ENCODE results near the gene IHH.

IHH gene

DNA sequence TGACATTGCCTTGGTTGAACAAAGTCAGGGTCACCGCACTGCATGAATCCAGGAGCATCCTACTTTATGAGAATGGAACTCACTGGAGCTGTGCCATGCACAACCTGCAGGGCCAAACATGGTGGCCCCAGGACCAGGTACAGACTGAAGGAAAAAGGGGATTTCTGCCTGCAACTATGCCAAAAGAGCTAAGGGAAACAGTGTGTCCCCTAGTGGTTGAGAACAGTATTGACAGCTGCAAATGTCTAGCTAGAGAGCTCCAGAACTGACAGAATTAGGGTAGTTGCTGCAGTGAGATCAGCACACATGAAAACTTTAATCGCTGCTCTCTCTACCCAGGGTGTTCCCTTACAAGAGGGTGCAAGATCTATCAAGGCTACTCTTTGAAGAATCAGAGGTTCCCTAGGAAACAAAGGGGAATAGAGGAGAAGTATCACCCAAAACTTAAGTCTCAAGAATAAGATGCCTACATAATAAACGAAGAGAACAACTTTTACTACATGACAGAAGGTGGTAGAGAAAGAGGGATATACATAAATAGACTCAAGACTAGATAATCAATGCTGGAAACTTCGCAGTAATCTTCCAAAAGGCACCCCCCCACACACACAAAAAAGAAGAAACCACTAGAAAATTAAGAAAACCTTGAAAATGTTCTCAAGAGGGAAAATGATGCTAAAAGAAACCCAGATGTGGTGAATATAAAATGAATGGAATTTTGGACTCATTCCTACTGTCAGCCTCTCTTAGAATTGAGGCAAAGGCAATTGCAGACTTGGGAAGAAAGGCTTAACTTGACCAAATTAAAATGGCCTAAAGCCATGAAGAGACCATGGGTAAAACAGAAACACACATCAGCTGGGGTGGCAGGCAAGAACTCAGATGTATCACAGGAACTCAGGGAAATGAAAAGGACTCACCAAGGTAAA, 43.6 kb upstream of the IHH start:
- no peak overlapping the region for H3K14ac ChIP-seq (ENCODE audit: low read length)
- no peaks in the 10 kb centered on the region for H3K9me3 ChIP-seq (replicated peaks in 1 of 2; ENCODE audit: control insufficient read depth in 2 of 2, insufficient read depth in 1 of 2, low read depth in 1 of 2, low read length in 2 of 2)
- H3K23ac ChIP-seq (ENCODE audit: low read depth, low read length, poor library complexity): no peak overlapping the region
- no peak overlapping the region for H3K4me2 ChIP-seq (ENCODE audit: insufficient read depth, low read length, poor library complexity, severe bottlenecking)
- no peak overlapping the region for H3K4ac ChIP-seq (ENCODE audit: low read length)
- no peak overlapping the region for H2BK120ac ChIP-seq (ENCODE audit: low read depth, low read length)
- H2BK12ac ChIP-seq (ENCODE audit: low read length): no peak overlapping the region
- no peak overlapping the region for H2BK15ac ChIP-seq (ENCODE audit: low read length)
- H3K4me3 ChIP-seq (ENCODE audit: low read length in 2 of 2): no peak overlapping the region
- no peaks in the 10 kb centered on the region for H3K27me3 ChIP-seq (ENCODE audit: control insufficient read depth in 3 of 3, insufficient read depth in 3 of 3, low read depth in 1 of 3, low read length in 3 of 3)
- WGBS, 2 donors (ENCODE audit: extremely low coverage in 2 of 2, insufficient read length in 2 of 2, insufficient replicate concordance in 1 of 2): no CpG with 5 or more reads among the region's 4 CpGs
- H3K9ac ChIP-seq (ENCODE audit: low read depth, low read length, poor library complexity): no peak overlapping the region
- no peak overlapping the region for H2BK5ac ChIP-seq (ENCODE audit: low read length)
- no peaks in the 10 kb centered on the region for H3K36me3 ChIP-seq (replicated peaks in 1 of 2; ENCODE audit: control insufficient read depth in 2 of 2, insufficient read depth in 2 of 2, low read length in 2 of 2)
- no peak overlapping the region for H4K8ac ChIP-seq (ENCODE audit: low read depth, low read length)
- H2AK5ac ChIP-seq (ENCODE audit: low read depth, low read length): no peak overlapping the region
- H3K27ac ChIP-seq (replicated peaks; ENCODE audit: low read length): no peak overlapping the region
- no peak overlapping the region for H3K18ac ChIP-seq (ENCODE audit: low read length)
- no peak overlapping the region for H4K91ac ChIP-seq (ENCODE audit: low read depth, low read length, poor library complexity)
- DNase-seq (ENCODE audit: low spot score): peak; percentile 29
- H3K79me1 ChIP-seq (ENCODE audit: low read depth, low read length): no peaks in the 10 kb centered on the region
- H2AFZ ChIP-seq (ENCODE audit: low read length): no peak overlapping the region
- H3K4me1 ChIP-seq (ENCODE audit: control insufficient read depth in 2 of 2, insufficient read depth in 1 of 2, low read depth in 1 of 2, low read length in 2 of 2): peaks cover 0 to 2% of the 10 kb centered on the region in 2 donors

- H2BK5ac ChIP-seq (ENCODE audit: low read length): no peak overlapping the region
- no peak overlapping the region for H3K18ac ChIP-seq (ENCODE audit: low read length)
- H3K4ac ChIP-seq (ENCODE audit: low read length): no peak overlapping the region
- H3K9me3 ChIP-seq (replicated peaks in 1 of 2; ENCODE audit: control insufficient read depth in 2 of 2, insufficient read depth in 1 of 2, low read depth in 1 of 2, low read length in 2 of 2): no peaks in the 10 kb centered on the region
- H3K36me3 ChIP-seq (replicated peaks in 1 of 2; ENCODE audit: control insufficient read depth in 2 of 2, insufficient read depth in 2 of 2, low read length in 2 of 2): no peaks in the 10 kb centered on the region
- H3K14ac ChIP-seq (ENCODE audit: low read length): no peak overlapping the region
- DNase-seq (ENCODE audit: low spot score): no peak
- H2BK15ac ChIP-seq (ENCODE audit: low read length): no peak overlapping the region
- no peak overlapping the region for H2BK120ac ChIP-seq (ENCODE audit: low read depth, low read length)
- WGBS, 2 donors (ENCODE audit: extremely low coverage in 2 of 2, insufficient read length in 2 of 2, insufficient replicate concordance in 1 of 2): no CpG with 5 or more reads among the region's 1 CpG
- no peaks in the 10 kb centered on the region for H3K4me1 ChIP-seq (ENCODE audit: control insufficient read depth in 2 of 2, insufficient read depth in 1 of 2, low read depth in 1 of 2, low read length in 2 of 2)
- H4K8ac ChIP-seq (ENCODE audit: low read depth, low read length): no peak overlapping the region
- H4K91ac ChIP-seq (ENCODE audit: low read depth, low read length, poor library complexity): no peak overlapping the region
- H3K4me3 ChIP-seq (ENCODE audit: low read length in 2 of 2): no peak overlapping the region
- H3K9ac ChIP-seq (ENCODE audit: low read depth, low read length, poor library complexity): no peak overlapping the region
- H2BK12ac ChIP-seq (ENCODE audit: low read length): no peak overlapping the region
- H2AFZ ChIP-seq (ENCODE audit: low read length): no peak overlapping the region
- no peaks in the 10 kb centered on the region for H3K79me1 ChIP-seq (ENCODE audit: low read depth, low read length)
- H3K27me3 ChIP-seq (ENCODE audit: control insufficient read depth in 3 of 3, insufficient read depth in 3 of 3, low read depth in 1 of 3, low read length in 3 of 3): no peaks in the 10 kb centered on the region
- no peak overlapping the region for H3K4me2 ChIP-seq (ENCODE audit: insufficient read depth, low read length, poor library complexity, severe bottlenecking)
- H3K23ac ChIP-seq (ENCODE audit: low read depth, low read length, poor library complexity): no peak overlapping the region
- no peak overlapping the region for H2AK5ac ChIP-seq (ENCODE audit: low read depth, low read length)
- H3K27ac ChIP-seq (replicated peaks; ENCODE audit: low read length): no peak overlapping the region
Observed at GRCh38 chr2:219099329-219099728, 38.6 kb upstream of the IHH start.

- no peak overlapping the region for H4K8ac ChIP-seq (ENCODE audit: low read depth, low read length)
- no peak overlapping the region for H3K9ac ChIP-seq (ENCODE audit: low read depth, low read length, poor library complexity)
- no peaks in the 10 kb centered on the region for H3K27me3 ChIP-seq (ENCODE audit: control insufficient read depth in 3 of 3, insufficient read depth in 3 of 3, low read depth in 1 of 3, low read length in 3 of 3)
- no peak overlapping the region for H2BK5ac ChIP-seq (ENCODE audit: low read length)
- H3K36me3 ChIP-seq (replicated peaks in 1 of 2; ENCODE audit: control insufficient read depth in 2 of 2, insufficient read depth in 2 of 2, low read length in 2 of 2): no peaks in the 10 kb centered on the region
- no peak overlapping the region for H3K23ac ChIP-seq (ENCODE audit: low read depth, low read length, poor library complexity)
- H3K4me2 ChIP-seq (ENCODE audit: insufficient read depth, low read length, poor library complexity, severe bottlenecking): no peak overlapping the region
- H3K4me1 ChIP-seq (ENCODE audit: control insufficient read depth in 2 of 2, insufficient read depth in 1 of 2, low read depth in 1 of 2, low read length in 2 of 2): no peaks in the 10 kb centered on the region
- H3K4me3 ChIP-seq (ENCODE audit: low read length in 2 of 2): no peak overlapping the region
- H4K91ac ChIP-seq (ENCODE audit: low read depth, low read length, poor library complexity): no peak overlapping the region
- DNase-seq (ENCODE audit: low spot score): no peak
- no peak overlapping the region for H2BK120ac ChIP-seq (ENCODE audit: low read depth, low read length)
- no CpG with 5 or more reads among the region's 1 CpG for WGBS, 2 donors (ENCODE audit: extremely low coverage in 2 of 2, insufficient read length in 2 of 2, insufficient replicate concordance in 1 of 2)
- no peak overlapping the region for H2AK5ac ChIP-seq (ENCODE audit: low read depth, low read length)
- no peak overlapping the region for H2BK15ac ChIP-seq (ENCODE audit: low read length)
- no peak overlapping the region for H3K27ac ChIP-seq (replicated peaks; ENCODE audit: low read length)
- no peak overlapping the region for H2BK12ac ChIP-seq (ENCODE audit: low read length)
- no peak overlapping the region for H3K4ac ChIP-seq (ENCODE audit: low read length)
- no peak overlapping the region for H3K14ac ChIP-seq (ENCODE audit: low read length)
- no peak overlapping the region for H2AFZ ChIP-seq (ENCODE audit: low read length)
- no peak overlapping the region for H3K18ac ChIP-seq (ENCODE audit: low read length)
- no peaks in the 10 kb centered on the region for H3K9me3 ChIP-seq (replicated peaks in 1 of 2; ENCODE audit: control insufficient read depth in 2 of 2, insufficient read depth in 1 of 2, low read depth in 1 of 2, low read length in 2 of 2)
- H3K79me1 ChIP-seq (ENCODE audit: low read depth, low read length): no peaks in the 10 kb centered on the region
Observed at GRCh38 chr2:219095406-219095935, 34.8 kb upstream of the IHH start.

DNA sequence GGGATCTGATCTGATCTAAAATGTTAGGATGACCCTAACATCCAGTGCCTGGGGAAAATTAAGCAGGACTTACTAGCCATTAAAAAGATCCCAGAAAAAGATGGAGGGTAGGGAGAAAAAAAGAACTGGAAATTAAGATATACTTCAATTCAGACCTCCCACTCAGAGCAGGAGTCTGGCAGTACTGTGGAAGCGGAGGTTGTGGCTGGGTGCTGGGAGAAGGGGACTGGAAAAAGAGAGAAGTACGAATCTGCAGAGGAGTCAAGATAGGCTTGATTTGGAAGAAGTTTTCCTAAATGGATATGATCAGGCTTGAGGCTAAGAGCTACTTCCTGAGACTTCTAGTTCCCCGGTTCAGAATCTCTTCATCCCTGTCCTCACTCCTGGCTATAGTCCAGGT, 33.5 kb upstream of the IHH start:
- no peak overlapping the region for H3K23ac ChIP-seq (ENCODE audit: low read depth, low read length, poor library complexity)
- no peak for DNase-seq (ENCODE audit: low spot score)
- H2BK120ac ChIP-seq (ENCODE audit: low read depth, low read length): no peak overlapping the region
- H3K9me3 ChIP-seq (replicated peaks in 1 of 2; ENCODE audit: control insufficient read depth in 2 of 2, insufficient read depth in 1 of 2, low read depth in 1 of 2, low read length in 2 of 2): no peaks in the 10 kb centered on the region
- H3K18ac ChIP-seq (ENCODE audit: low read length): no peak overlapping the region
- H3K4ac ChIP-seq (ENCODE audit: low read length): no peak overlapping the region
- H3K4me1 ChIP-seq (ENCODE audit: control insufficient read depth in 2 of 2, insufficient read depth in 1 of 2, low read depth in 1 of 2, low read length in 2 of 2): no peaks in the 10 kb centered on the region
- H3K36me3 ChIP-seq (replicated peaks in 1 of 2; ENCODE audit: control insufficient read depth in 2 of 2, insufficient read depth in 2 of 2, low read length in 2 of 2): no peaks in the 10 kb centered on the region
- no peak overlapping the region for H3K9ac ChIP-seq (ENCODE audit: low read depth, low read length, poor library complexity)
- no peak overlapping the region for H2AFZ ChIP-seq (ENCODE audit: low read length)
- WGBS, 2 donors (ENCODE audit: extremely low coverage in 2 of 2, insufficient read length in 2 of 2, insufficient replicate concordance in 1 of 2): no CpG with 5 or more reads among the region's 3 CpGs
- no peaks in the 10 kb centered on the region for H3K79me1 ChIP-seq (ENCODE audit: low read depth, low read length)
- H2AK5ac ChIP-seq (ENCODE audit: low read depth, low read length): no peak overlapping the region
- no peak overlapping the region for H4K8ac ChIP-seq (ENCODE audit: low read depth, low read length)
- no peak overlapping the region for H3K4me2 ChIP-seq (ENCODE audit: insufficient read depth, low read length, poor library complexity, severe bottlenecking)
- H4K91ac ChIP-seq (ENCODE audit: low read depth, low read length, poor library complexity): no peak overlapping the region
- H2BK12ac ChIP-seq (ENCODE audit: low read length): no peak overlapping the region
- H3K4me3 ChIP-seq (ENCODE audit: low read length in 2 of 2): no peak overlapping the region
- no peak overlapping the region for H2BK15ac ChIP-seq (ENCODE audit: low read length)
- no peaks in the 10 kb centered on the region for H3K27me3 ChIP-seq (ENCODE audit: control insufficient read depth in 3 of 3, insufficient read depth in 3 of 3, low read depth in 1 of 3, low read length in 3 of 3)
- no peak overlapping the region for H2BK5ac ChIP-seq (ENCODE audit: low read length)
- no peak overlapping the region for H3K27ac ChIP-seq (replicated peaks; ENCODE audit: low read length)
- no peak overlapping the region for H3K14ac ChIP-seq (ENCODE audit: low read length)

All from neuronal stem cell (in vitro differentiated cells).